ENCODE results near the gene CEP83. TPM values are rescaled to one million over a fixed set of nuclear protein-coding genes. Genes with fewer than 3 reads are reported as not detected.

CEP83 gene
- total RNA-seq, 1 donor from 2014 or later, result 38.7 TPM

- no peak overlapping the region for H3K27ac Mint-ChIP-seq
- DNase-seq, result peak; percentile 61
- peaks cover 9% of the 10 kb centered on the region for H3K9me3 Mint-ChIP-seq
- H3K27me3 Mint-ChIP-seq, result no peaks in the 10 kb centered on the region
- peaks cover 45% of the 10 kb centered on the region for H3K4me1 Mint-ChIP-seq
- H3K4me3 Mint-ChIP-seq, result no peak overlapping the region
- intact Hi-C loops (cut with micrococcal nuclease), result loop anchor here (2.0 to 10.0 kb wide), 3 partner anchors 125 to 221 kb away; partner anchors contain the start of gene PLXNC1
- peaks cover 77% of the 10 kb centered on the region for H3K36me3 Mint-ChIP-seq (ENCODE audit: low read depth)
Observed at GRCh38 chr12:94304012-94304411, 155.7 kb downstream of the CEP83 start.

GRCh38 chr12:94299846-94300245 lies 159.8 kb downstream of the CEP83 start:
- H3K4me1 Mint-ChIP-seq, result peaks cover 17% of the 10 kb centered on the region
- H3K27me3 Mint-ChIP-seq, result no peaks in the 10 kb centered on the region
- intact Hi-C loops (cut with micrococcal nuclease), result loop anchor here (10.0 kb wide), 1 partner anchor 225 kb away; no protein-coding TSS in a partner anchor
- DNase-seq, result no peak
- peaks cover 18% of the 10 kb centered on the region for H3K9me3 Mint-ChIP-seq
- no peak overlapping the region for H3K27ac Mint-ChIP-seq
- H3K4me3 Mint-ChIP-seq, result no peak overlapping the region
- H3K36me3 Mint-ChIP-seq (ENCODE audit: low read depth), result peaks cover 76% of the 10 kb centered on the region

DNA sequence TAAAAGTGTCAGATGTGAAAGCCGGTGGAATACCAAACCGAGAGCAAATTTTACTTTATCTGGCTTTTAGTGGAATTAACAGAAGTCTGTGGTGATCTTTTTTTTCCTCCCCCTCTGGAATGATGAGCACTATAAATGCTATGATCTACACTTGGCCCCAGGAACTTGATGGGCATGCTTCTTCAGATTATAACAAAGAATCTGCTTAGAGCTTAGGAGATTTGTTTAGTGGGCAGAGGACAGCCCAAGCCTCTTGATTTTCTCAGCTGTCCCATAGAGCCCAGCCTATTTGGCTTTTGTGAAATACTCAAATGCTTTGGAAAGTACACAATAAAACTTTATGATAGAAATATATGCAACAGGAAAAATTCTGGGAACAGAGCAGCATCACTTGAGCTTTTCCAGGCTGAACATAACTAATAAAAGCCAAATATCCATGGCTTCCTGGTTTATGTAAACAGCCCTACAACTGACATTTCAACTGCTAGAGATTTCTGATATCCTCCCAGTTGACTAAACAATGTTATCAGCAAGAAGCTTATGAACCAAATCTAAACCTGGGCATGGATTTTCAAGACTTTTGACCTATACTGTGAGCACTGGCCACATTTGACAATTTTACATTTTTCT lies 161.7 kb downstream of the CEP83 start:
- Mint-ChIP-seq H3K27me3 (no peaks in the 10 kb centered on the region), H3K27ac (no peak overlapping the region), H3K36me3 (ENCODE audit: low read depth) (peaks cover 71% of the 10 kb centered on the region), H3K9me3 (peaks cover 18% of the 10 kb centered on the region), H3K4me3 (no peak overlapping the region), H3K4me1 (peaks cover 13% of the 10 kb centered on the region)
- DNase-seq, result no peak
- intact Hi-C loops (cut with micrococcal nuclease), result loop anchor here (2.0 kb wide), 1 partner anchor 15 kb away; no protein-coding TSS in a partner anchor

DNA sequence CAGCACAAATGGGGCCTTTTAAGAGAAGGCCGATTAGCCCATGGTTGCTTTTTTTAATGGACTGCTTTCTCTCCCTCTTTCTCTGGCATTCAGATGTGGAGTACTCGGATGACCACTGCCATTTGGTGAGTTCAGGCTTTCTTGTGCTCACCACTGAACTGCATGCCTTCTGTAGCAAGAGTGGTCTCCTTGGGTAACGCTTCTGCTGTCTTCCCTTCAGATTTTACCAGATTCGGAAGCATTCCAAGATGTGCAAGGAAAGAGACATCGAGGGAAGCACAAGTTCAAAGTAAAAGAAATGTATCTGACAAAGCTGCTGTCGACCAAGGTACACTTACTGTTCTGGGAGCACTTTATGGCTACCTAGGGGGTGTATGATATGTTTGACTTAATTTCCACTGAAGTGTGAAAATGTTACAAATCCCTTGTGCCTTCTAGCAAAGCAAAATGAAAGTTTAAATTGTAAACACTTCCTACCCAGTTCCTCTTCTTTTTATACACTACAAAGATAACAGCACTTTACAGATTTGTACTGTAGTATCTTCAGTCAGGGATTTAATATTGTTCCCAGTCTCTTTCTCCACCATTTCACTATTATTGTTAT lies 162.5 kb downstream of the CEP83 start:
- no peak overlapping the region for H3K4me3 Mint-ChIP-seq
- peaks cover 9% of the 10 kb centered on the region for H3K4me1 Mint-ChIP-seq
- H3K36me3 Mint-ChIP-seq (ENCODE audit: low read depth), result peaks cover 67% of the 10 kb centered on the region
- no peak overlapping the region for H3K27ac Mint-ChIP-seq
- intact Hi-C loops (cut with micrococcal nuclease), result loop anchor here (2.0 kb wide), 1 partner anchor 14 kb away; no protein-coding TSS in a partner anchor
- no peak for DNase-seq
- no peaks in the 10 kb centered on the region for H3K27me3 Mint-ChIP-seq
- peaks cover 17% of the 10 kb centered on the region for H3K9me3 Mint-ChIP-seq

DNA sequence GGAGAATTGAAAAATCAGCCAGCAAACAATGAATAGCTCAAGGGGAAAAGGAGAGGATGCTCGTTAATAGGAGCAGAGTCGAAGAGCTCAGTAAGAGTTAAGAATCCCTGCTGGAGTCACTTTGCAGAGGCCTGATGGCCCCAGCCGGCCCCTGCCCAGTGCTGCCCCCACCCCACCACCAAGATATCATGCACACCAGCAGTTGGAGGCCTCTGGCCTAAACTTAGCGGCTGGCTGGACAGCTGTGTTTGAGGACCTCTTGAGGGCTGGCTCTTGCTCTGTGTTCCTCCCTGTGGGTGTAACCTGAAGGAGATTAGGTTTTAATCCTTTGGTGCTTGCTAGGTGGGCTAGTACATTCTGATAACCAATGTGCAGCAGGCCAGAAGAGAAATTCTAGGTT lies 169.3 kb downstream of the CEP83 start:
- Mint-ChIP-seq H3K4me3 (no peak overlapping the region), H3K27me3 (no peaks in the 10 kb centered on the region), H3K27ac (no peak overlapping the region), H3K9me3 (peaks cover 2% of the 10 kb centered on the region), H3K36me3 (ENCODE audit: low read depth) (peaks cover 59% of the 10 kb centered on the region), H3K4me1 (peaks cover 5% of the 10 kb centered on the region)
- intact Hi-C loops (cut with micrococcal nuclease), result no loop called here
- DNase-seq, result no peak

- Mint-ChIP-seq H3K4me3 (no peak overlapping the region), H3K27me3 (no peaks in the 10 kb centered on the region), H3K36me3 (ENCODE audit: low read depth) (peaks cover 58% of the 10 kb centered on the region), H3K9me3 (no peaks in the 10 kb centered on the region), H3K4me1 (peaks cover 6% of the 10 kb centered on the region), H3K27ac (no peak overlapping the region)
- intact Hi-C loops (cut with micrococcal nuclease), result no loop called here
- no peak for DNase-seq
Observed at GRCh38 chr12:94289461-94290312, 170.0 kb downstream of the CEP83 start.

- no peak for DNase-seq
- Mint-ChIP-seq H3K36me3 (ENCODE audit: low read depth) (peaks cover 66% of the 10 kb centered on the region), H3K4me1 (peaks cover 22% of the 10 kb centered on the region), H3K4me3 (no peak overlapping the region), H3K27me3 (no peaks in the 10 kb centered on the region), H3K9me3 (no peaks in the 10 kb centered on the region), H3K27ac (no peak overlapping the region)
- intact Hi-C loops (cut with micrococcal nuclease), result no loop called here
Observed at GRCh38 chr12:94287245-94287628, 172.4 kb downstream of the CEP83 start.

DNA sequence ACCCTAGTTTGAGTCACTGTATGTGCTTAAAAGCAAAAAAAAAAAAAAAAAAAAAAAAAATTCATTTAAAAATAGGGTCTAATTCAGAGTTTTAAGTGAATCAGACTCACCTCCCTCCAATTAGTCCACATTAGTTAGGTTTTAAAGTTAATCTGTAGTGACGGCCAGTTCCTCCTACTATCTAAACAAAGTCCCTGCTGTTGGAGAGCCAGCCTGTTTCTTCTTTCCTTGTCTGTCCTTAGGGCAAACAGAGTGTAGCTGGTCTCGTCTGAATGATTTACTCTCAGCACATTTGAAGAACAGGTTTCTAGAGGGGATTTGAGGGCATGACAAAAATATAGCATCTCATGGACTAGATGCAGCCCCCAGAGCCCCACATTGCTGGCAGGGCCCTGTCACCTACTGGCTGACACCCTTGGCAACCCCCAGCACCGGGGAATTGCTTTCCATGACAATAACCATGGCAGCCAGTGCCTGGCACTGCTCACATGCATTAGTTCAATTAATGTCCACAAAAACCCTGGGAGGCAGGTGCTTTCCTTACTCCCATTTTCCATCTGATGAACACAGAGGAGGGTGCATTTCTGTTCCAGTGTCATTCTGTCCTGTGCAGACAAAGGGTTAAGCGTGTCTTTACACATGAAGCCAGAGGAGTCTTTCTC lies 173.0 kb downstream of the CEP83 start:
- peaks cover 26% of the 10 kb centered on the region for H3K4me1 Mint-ChIP-seq
- no peak for DNase-seq
- intact Hi-C loops (cut with micrococcal nuclease), result no loop called here
- no peaks in the 10 kb centered on the region for H3K9me3 Mint-ChIP-seq
- H3K4me3 Mint-ChIP-seq, result no peak overlapping the region
- H3K27me3 Mint-ChIP-seq, result no peaks in the 10 kb centered on the region
- no peak overlapping the region for H3K27ac Mint-ChIP-seq
- H3K36me3 Mint-ChIP-seq (ENCODE audit: low read depth), result peaks cover 64% of the 10 kb centered on the region

DNA sequence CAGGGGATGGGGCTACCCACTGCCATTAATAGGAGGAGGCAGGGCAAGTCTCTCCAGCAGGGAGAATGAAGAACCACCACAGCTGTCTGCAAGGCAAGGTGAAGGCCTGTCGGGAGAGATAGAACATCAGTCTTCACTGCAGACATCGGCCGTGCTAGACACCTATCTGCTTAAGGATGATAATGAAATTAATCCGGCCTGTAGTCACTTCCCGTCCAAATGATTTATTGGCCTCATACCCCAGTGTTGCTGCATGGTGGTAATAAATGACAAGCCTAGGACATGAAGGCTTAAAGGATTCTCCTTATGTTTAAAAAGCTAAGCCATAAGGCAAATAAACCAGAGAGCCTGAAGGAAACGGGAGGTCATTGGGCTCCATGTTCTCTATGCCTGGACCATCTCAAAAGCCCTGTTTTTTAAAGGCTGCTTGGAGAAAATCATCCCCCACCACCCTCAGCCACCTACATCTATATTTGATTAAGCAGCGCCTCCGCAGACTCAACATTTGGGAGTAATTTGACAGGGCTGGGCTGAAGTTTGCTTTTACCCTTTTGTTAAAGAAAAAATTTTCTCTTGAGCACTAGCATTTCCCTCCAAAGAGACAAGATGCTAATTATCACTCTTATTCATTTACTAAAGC lies 173.6 kb downstream of the CEP83 start:
- H3K4me1 Mint-ChIP-seq, result peaks cover 28% of the 10 kb centered on the region
- no peak overlapping the region for H3K4me3 Mint-ChIP-seq
- no peaks in the 10 kb centered on the region for H3K27me3 Mint-ChIP-seq
- no peaks in the 10 kb centered on the region for H3K9me3 Mint-ChIP-seq
- H3K36me3 Mint-ChIP-seq (ENCODE audit: low read depth), result peaks cover 63% of the 10 kb centered on the region
- no peak for DNase-seq
- no peak overlapping the region for H3K27ac Mint-ChIP-seq
- intact Hi-C loops (cut with micrococcal nuclease), result no loop called here

GRCh38 chr12:94284859-94285258 lies 174.8 kb downstream of the CEP83 start:
- Mint-ChIP-seq H3K4me3 (no peak overlapping the region), H3K27ac (no peak overlapping the region), H3K9me3 (no peaks in the 10 kb centered on the region), H3K36me3 (ENCODE audit: low read depth) (peaks cover 65% of the 10 kb centered on the region), H3K27me3 (no peaks in the 10 kb centered on the region), H3K4me1 (peaks cover 28% of the 10 kb centered on the region)
- no peak for DNase-seq
- intact Hi-C loops (cut with micrococcal nuclease), result no loop called here

DNA sequence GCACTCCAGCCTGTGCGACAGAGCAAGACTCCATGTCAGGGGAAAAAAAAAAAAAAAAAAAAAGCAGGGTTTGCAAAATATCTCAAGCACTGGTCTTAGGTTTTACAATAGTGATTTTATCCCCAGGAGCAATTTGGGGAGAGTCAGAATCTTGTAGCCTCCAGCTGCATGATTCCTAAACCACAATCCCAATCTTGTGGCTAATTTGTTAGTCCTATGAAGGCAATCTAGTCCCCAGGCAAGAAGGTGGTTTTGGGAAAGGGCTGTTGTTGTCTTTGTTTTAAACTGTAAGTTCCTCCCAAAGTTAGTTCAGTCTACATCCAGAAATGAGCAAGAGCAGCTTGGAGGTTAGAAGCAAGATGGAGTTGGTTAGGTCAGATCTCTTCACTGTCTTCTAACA lies 175.6 kb downstream of the CEP83 start:
- Mint-ChIP-seq H3K27me3 (no peaks in the 10 kb centered on the region), H3K36me3 (ENCODE audit: low read depth) (peaks cover 63% of the 10 kb centered on the region), H3K4me3 (no peak overlapping the region), H3K27ac (no peak overlapping the region), H3K4me1 (peaks cover 28% of the 10 kb centered on the region), H3K9me3 (no peaks in the 10 kb centered on the region)
- DNase-seq, result no peak
- intact Hi-C loops (cut with micrococcal nuclease), result no loop called here

- peak overlapping the region; percentile 59 for H3K4me3 Mint-ChIP-seq
Observed at GRCh38 chr12:94282675-94283074, 177.0 kb downstream of the CEP83 start.

GRCh38 chr12:94280063-94280462 lies 179.6 kb downstream of the CEP83 start:
- no peaks in the 10 kb centered on the region for H3K27me3 Mint-ChIP-seq
- no peak for DNase-seq
- intact Hi-C loops (cut with micrococcal nuclease), result no loop called here
- no peak overlapping the region for H3K4me3 Mint-ChIP-seq
- peaks cover 28% of the 10 kb centered on the region for H3K4me1 Mint-ChIP-seq
- peaks cover 51% of the 10 kb centered on the region for H3K36me3 Mint-ChIP-seq (ENCODE audit: low read depth)
- no peaks in the 10 kb centered on the region for H3K9me3 Mint-ChIP-seq
- no peak overlapping the region for H3K27ac Mint-ChIP-seq

More at GRCh38 chr12:94282675-94283074, 177.0 kb downstream of the CEP83 start:
- Mint-ChIP-seq H3K4me1 (peaks cover 28% of the 10 kb centered on the region), H3K27ac (peak overlapping the region; percentile 74), H3K27me3 (no peaks in the 10 kb centered on the region), H3K9me3 (no peaks in the 10 kb centered on the region), H3K36me3 (ENCODE audit: low read depth) (peaks cover 62% of the 10 kb centered on the region)
- DNase-seq, result peak; percentile 82
- intact Hi-C loops (cut with micrococcal nuclease), result loop anchor here (1.0 to 2.0 kb wide), 2 partner anchors 14 to 23 kb away; no protein-coding TSS in a partner anchor
